Fibroblast of skin of left biceps (primary cell): ENCODE results near the gene TM4SF20.
"Not testable (repeated sequence)": the region's sequence is repeated elsewhere in the genome, so short reads cannot be mapped to it uniquely, and the experiment has no call there.

Experiments used
- DNase-seq, 2 experiments: peaks; one replicate each; pipeline ENCODE4 v3.0.0-alpha.2; 2013; ENCODE audit warnings: low read depth in 2 of 2

The TM4SF20 gene

DNA sequence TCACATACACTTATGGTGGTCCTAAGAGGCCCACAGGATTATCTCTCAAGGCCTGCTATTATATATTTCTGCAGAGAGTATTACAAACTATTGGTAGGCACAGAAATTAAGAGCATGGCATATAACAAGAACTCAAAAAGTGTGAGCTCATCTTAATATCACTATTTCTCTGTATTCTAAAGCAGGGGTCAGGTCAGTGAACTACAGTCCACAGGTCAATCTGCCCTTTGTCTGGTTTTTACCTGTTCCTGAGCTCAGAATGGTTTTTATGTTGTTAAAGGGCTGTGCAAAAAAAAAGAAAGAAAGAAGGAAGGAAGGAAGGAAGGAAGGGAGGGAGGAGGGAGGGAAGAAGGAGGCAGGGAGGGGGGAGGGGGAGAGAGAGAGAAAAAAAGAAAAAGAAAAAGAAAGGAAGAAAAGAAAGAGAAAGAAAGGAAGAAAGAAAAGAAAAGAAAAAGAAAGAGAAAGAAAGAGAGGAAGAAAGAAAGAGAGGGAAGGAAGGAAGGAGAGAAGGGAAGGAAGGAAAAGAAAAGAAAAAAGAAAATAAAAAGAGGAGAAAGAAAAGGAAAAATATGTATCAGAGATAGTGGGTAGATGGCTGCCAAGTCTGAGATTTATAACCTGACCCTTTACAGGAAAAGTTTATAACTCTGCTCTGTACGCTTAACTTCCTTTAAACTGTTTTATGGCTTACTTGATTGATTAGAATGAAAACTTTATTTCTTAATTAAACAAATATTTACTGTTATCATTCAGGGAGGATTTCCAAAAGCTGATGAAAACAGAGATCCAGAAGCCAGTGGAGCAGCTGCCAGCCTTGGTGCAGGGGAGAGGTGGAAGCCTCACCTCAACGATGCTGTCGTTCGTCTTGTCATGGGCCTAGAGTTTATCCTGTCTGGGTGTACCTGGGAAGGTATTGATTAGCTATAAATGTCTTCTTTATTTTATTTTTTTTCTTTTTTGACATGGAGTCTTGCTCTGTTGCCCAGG, 19.9 kb upstream of the TM4SF20 start:
- no peak for DNase-seq

DNA sequence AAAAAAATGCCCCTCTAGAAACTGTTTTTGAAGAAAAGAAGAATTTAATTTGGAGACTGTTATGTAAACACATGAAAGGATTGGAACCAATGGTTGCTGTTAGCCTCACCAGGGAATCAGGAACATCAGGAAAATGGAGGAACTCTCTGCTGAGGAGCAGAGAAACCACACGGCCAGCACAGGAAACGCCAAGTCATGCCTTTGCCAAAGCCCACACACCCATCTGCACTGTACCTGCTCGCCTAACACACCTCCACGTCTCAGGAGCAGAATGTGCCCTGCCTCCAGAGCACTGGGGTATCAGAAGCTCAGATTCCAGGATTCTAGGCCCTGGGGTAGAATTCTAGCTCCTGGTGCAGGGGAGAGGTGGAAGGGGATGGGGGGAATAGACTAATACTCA, 18.5 kb upstream of the TM4SF20 start:
- DNase-seq: no peak

GRCh38 chr2:227395556-227395955, 16.4 kb upstream of the TM4SF20 start:
- no peak for DNase-seq

GRCh38 chr2:227394401-227394800, 15.3 kb upstream of the TM4SF20 start:
- no peak for DNase-seq

DNA sequence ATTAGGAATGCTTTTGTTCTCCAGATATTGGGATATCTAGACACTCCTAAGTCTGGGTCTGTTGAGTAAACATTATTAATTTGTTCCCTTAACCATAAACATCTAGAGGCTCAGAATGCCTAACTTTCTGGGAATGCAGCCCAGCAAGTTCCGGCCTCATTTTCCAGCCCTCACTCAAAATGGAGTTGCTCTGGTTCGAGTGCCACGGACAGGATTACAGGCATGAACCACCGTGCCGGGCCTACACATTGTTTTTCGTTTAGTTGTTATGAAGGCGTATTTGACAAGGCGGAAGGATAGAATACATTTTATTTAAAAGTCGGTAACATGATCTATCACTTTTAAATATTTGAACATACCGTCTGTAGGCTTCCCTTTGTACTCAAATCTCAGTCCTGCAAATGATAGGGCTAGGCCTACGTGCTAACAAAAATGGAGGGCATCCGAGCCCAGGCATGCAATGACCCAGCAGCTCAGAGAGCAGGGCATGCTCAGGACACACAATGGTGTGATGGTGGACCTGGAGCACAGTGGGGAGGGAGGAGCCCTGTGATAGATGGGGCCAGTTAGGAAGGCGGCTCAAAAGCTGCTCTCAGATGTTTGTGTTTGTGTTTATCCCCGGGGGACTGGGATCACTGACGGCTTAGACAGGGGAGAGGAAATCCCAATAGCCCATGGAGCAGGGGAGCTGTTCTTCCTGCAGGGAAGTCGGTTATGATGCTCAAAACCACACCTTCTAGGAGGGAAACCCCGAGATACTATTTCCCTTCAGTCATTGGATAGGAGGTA, 11.6 kb upstream of the TM4SF20 start:
- DNase-seq: no peak

GRCh38 chr2:227389661-227390060, 10.6 kb upstream of the TM4SF20 start:
- no peak for DNase-seq

GRCh38 chr2:227389231-227389630, 10.1 kb upstream of the TM4SF20 start:
- DNase-seq: no peak

DNA sequence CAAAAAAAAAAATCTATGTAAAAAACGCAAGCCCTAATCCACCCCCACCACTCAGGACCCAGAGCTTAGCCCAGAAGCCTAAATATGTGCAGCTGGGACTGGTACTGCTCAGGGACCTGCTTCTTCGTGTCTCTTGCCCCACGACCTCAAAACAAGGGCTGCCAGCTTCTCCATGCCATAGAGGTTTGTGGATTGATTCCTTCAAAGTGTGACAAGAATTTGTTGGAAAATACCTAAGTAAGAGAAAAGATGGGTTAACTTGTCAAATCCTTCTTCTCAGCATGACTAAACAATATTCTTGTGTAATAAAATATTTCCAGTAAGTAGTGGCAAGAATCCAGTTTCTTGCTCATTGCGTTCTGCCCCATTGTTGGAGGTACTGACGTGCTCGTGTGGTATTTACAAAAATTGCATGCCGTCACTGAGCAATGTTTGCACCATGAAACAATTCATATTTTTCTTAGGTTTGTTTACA, 9.5 kb upstream of the TM4SF20 start:
- peak; percentile 80 to 86 for DNase-seq

- not testable (repeated sequence) for DNase-seq
Measured at GRCh38 chr2:227387583-227387982, 8.5 kb upstream of the TM4SF20 start, which contains the start of gene SCYGR1. TSS of gene SCYGR1 (minus strand) at chr2:227387949. CDS start at chr2:227387949, 0 bp downstream.

- no peak for DNase-seq
Measured at GRCh38 chr2:227386630-227387029, 7.5 kb upstream of the TM4SF20 start.

DNA sequence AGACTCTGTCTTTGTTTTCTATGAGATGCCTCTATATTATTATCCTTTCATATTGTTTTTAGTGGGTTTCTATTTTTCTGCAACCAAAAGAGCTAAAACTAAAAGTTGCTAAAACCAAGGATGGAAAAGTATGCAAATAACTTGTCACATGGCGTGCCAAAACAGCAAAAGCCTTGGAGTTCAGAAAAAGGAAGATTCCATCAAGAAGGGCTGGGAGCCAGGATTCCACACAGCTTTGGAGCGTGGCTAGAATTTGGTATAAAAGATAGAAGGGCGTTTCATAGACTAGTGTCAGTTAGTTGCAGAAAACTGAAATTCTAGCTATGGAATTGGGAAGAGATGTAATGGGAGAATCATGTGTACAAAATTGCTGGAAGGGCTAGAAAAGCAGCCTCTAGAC, 4.6 kb upstream of the TM4SF20 start:
- DNase-seq: no peak

- not testable (repeated sequence) for DNase-seq
Measured at GRCh38 chr2:227382241-227382835, 3.2 kb upstream of the TM4SF20 start.

DNA sequence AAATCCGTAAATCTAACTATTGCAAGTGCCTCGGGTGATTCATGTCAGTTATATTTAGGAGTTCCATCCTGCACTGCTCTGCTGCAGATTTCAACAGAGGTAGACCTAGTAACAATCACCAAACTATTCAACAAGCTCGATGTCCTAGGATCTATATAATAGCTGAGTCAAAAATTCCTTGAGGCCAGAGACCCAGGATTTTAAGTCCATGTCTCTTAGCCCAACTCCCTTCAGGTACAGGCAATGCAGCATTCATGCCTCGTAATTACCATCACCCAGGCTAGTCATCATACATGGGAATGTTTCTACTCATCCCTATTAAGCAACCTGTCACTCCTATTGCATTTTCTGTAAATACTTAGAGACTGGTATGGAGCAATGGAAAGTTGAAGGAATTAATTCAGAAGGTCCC, 729 bp downstream of the TM4SF20 start:
- no peak for DNase-seq

- no peak for DNase-seq
Measured at GRCh38 chr2:227377467-227378351, 1.4 kb downstream of the TM4SF20 start.

GRCh38 chr2:227376656-227377396, 2.3 kb downstream of the TM4SF20 start:
- no peak for DNase-seq

DNA sequence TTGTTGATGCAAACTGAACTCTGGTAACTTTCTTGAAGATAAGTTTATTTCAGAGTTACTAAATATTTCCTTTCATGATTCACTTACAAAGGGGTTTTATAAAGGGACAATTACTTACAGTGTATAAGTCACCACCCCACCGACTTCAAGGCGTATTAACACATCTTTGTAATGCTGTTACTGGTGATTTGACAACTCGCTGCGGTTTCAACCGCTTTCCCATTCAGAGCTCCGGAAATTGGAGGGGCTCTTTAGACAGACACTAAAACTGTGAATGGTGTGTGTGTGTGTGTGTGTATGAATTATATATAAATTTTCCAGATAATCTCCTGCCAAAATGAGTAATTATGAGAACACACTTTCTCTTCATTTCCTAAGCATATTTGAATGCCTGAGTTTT, 4.9 kb downstream of the TM4SF20 start:
- DNase-seq: no peak

DNA sequence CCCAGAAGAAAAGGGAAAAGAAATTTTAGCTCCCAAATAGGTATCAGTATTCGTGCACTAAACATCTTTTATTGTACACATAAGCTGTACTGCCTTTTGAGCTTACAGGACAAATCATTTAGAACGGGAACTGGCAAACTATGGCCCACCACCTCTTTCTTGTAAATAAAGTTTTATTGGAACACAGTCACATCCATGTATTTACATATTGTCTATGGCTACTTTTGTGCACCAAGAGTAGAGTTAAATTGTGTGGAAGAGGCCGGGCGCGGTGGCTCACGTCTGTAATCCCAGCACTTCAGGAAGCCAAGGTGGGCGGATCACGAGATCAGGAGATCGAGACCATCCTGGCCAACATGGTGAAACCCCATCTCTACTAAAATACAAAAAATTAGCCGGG, 5.7 kb downstream of the TM4SF20 start:
- no peak for DNase-seq

- peak; percentile 48 to 51 for DNase-seq
Measured at GRCh38 chr2:227370791-227371312, 8.3 kb downstream of the TM4SF20 start.

GRCh38 chr2:227370092-227370491, 9.0 kb downstream of the TM4SF20 start:
- no peak for DNase-seq

GRCh38 chr2:227368574-227368973, 10.5 kb downstream of the TM4SF20 start:
- no peak for DNase-seq
